K562 (cell line): Measurements from ENCODE around the gene TRAF7. TPM values are rescaled to one million over a fixed set of nuclear protein-coding genes. Genes with fewer than 3 reads are reported as not detected.
A peak's percentile ranks its signal among the peaks of the same experiment; 100 is the strongest.

Source experiments
- FOXP4 ChIP-seq: sonication (generic); formaldehyde crosslinking; IDR thresholded peaks from 2 replicates; pipeline ENCODE4 v1.8.0; 2022; ENCODE audit warnings: mild to moderate bottlenecking, missing genetic modification reagents, borderline replicate concordance
- KAT8 ChIP-seq: fragments of 450-650 bp; IDR thresholded peaks from 2 replicates; pipeline ENCODE4 v1.6.1; 2016; ENCODE audit warnings: low read depth, mild to moderate bottlenecking
- MECOM ChIP-seq: fragments of 250-450 bp; sonication (Bioruptor Pico); IDR thresholded peaks from 2 replicates; pipeline ENCODE4 v1.8.0; 2022; ENCODE audit warnings: inconsistent platforms
- MTF1 ChIP-seq: fragments of 250-450 bp; sonication (Bioruptor Pico); IDR thresholded peaks from 2 replicates; pipeline ENCODE4 v1.9.0; 2021; ENCODE audit warnings: moderate library complexity, mild to moderate bottlenecking, inconsistent platforms, borderline replicate concordance
- RBM17 ChIP-seq: fragments of 200-400 bp; formaldehyde crosslinking; IDR thresholded peaks from 2 replicates; pipeline ENCODE4 v1.6.1; 2017; ENCODE audit warnings: low read depth, mild to moderate bottlenecking, low read length, borderline replicate concordance
- REST ChIP-seq, 2 experiments: fragments of 450-650 bp; formaldehyde crosslinking in 1 of 2; IDR thresholded peaks; 2 replicates each; pipeline versions ENCODE4 v1.4.0 to v1.6.1; 2014 to 2020; ENCODE audit warnings: mild to moderate bottlenecking in 2 of 2, borderline replicate concordance in 1 of 2, low read depth in 1 of 2
- YY1 ChIP-seq, 3 experiments: IDR thresholded peaks; 2 replicates each; pipeline ENCODE4 v1.6.1; 2011; ENCODE audit warnings: low read length in 2 of 3, mild to moderate bottlenecking in 2 of 3, moderate library complexity in 2 of 3, borderline replicate concordance in 1 of 3, control low read depth in 1 of 3, low read depth in 1 of 3; ENCODE audit not compliant: insufficient read depth in 3 of 3, insufficient replicate concordance in 2 of 3, control insufficient read depth in 1 of 3, insufficient read length in 1 of 3; ENCODE audit errors: extremely low read depth in 1 of 3
- ZBTB7A ChIP-seq: IDR thresholded peaks from 2 replicates; pipeline ENCODE4 v1.6.1; 2011; ENCODE audit warnings: low read depth, mild to moderate bottlenecking, low read length, moderate library complexity, borderline replicate concordance; ENCODE audit not compliant: control insufficient read depth
- ZNF277 ChIP-seq: fragments of 250-450 bp; sonication (Bioruptor Pico); IDR thresholded peaks from 2 replicates; pipeline ENCODE4 v1.8.0; 2022; ENCODE audit warnings: inconsistent platforms, mild to moderate bottlenecking, moderate library complexity, borderline replicate concordance
- ZNF280A ChIP-seq: fragments of 450-650 bp; IDR thresholded peaks from 2 replicates; pipeline ENCODE4 v1.6.1; 2018; ENCODE audit warnings: mild to moderate bottlenecking, low read depth; ENCODE audit not compliant: partially characterized antibody
- ZNF280B ChIP-seq: fragments of 250-450 bp; sonication (Bioruptor Pico); IDR thresholded peaks from 2 replicates; pipeline ENCODE4 v1.5.1; 2021; ENCODE audit warnings: mild to moderate bottlenecking
- polyA plus RNA-seq, 8 experiments: library from polyadenylated mRNA; depleted of rRNA in 4 of 8; stranded (reverse) in 5 of 8; unstranded in 3 of 8; fragments of >200 nt; fragmentation: Nextera tagmentation in 2 of 8; fragmentation: Illumina TruSeq in 1 of 8; extraction: Ambion mirVana in 2 of 8; extraction: Trizol in 1 of 8; gene quantifications; 2 replicates each; pipeline versions ENCODE4 v1.2.1 to v1.2.3, GENCODE V29; 2011 to 2014; ENCODE audit warnings: inconsistent platforms in 1 of 8, missing spikeins in 1 of 8
- total RNA-seq, 7 experiments: library from RNA; depleted of rRNA in 6 of 7; stranded (reverse); fragments of >200 nt in 6 of 7; fragmentation: Illumina TruSeq in 2 of 7; extraction: Trizol in 2 of 7; gene quantifications; 2 replicates each; pipeline versions ENCODE4 v1.2.1 to v1.2.3, GENCODE V29; 2011 to 2021; ENCODE audit warnings: low replicate concordance in 1 of 7

TRAF7 gene
- total and polyA plus RNA-seq, 9 of the 15 experiments (the other 6 are each of a cell fraction or from before 2014, with no cell fraction given): 1.1 to 113 (median 41.6) TPM

GRCh38 chr16:2214719-2214968, 59.1 kb downstream of the TRAF7 start, which contains the start of gene PGP (continued):
- no peak for TF ChIP-seq REST (IDR thresholded peaks at IDR 0.05; ENCODE audit: borderline replicate concordance)
- no peak for TF ChIP-seq REST (CRISPR knock-in tag; IDR thresholded peaks at IDR 0.05; ENCODE audit: low read depth)
- no peak for TF ChIP-seq KAT8
- TF ChIP-seq ZNF277 (CRISPR knock-in tag): no peak
- no peak for TF ChIP-seq RBM17
- TF ChIP-seq ZNF280A: no peak
- no peak for TF ChIP-seq MTF1
- no peak for TF ChIP-seq ZBTB7A
- peak in 2 of 3 experiments; percentile 5 to 71 for TF ChIP-seq YY1 (IDR thresholded peaks at IDR 0.05; ENCODE audit: borderline replicate concordance in 1 of 3, control insufficient read depth in 1 of 3, extremely low read depth in 1 of 3, insufficient read depth in 3 of 3, insufficient read length in 1 of 3, insufficient replicate concordance in 2 of 3, low read depth in 1 of 3, low read length in 2 of 3)
- no peak for TF ChIP-seq FOXP4
- no peak for TF ChIP-seq ZNF280B (CRISPR knock-in tag)
- peak; percentile 75; the same call in 1 of the 2 replicates for TF ChIP-seq MECOM (CRISPR knock-in tag)
